Heart left ventricle (tissue), 13 donors: Measurements from ENCODE around the gene SCYL2.

Source experiments
- POLR2A ChIP-seq, 2 donors: fragments of 450-650 bp; IDR thresholded peaks; one replicate each; pipeline ENCODE4 v1.6.1; 2017; ENCODE audit warnings: antibody characterized with exemption in 2 of 2, mild to moderate bottlenecking in 2 of 2, moderate library complexity in 2 of 2
- TF ChIP-seq, protein P1 (sequence below), 12 donors: fragments of 200-600 bp; sonication (generic) in 4 of 12; IDR thresholded peaks; one replicate each; pipeline versions ENCODE4 v1.5.0 to v1.8.0; 2018 to 2022; ENCODE audit warnings: antibody characterized with exemption in 12 of 12, mild to moderate bottlenecking in 5 of 12
- donor health status: ischemic (EF 13 %, LVEDD 7.1; RV severe dilation, severe dysfunction).
- donor health status: DM: no; HTN: yes; CAD: no.
- donor health status: DM: no; HTN: no; CAD: no.
- donor health status: ischemic (EF 25% LVEDD 6.9; RV normal size, moderate dysfunction).
- donor health status: ischemic (EF 25% LVEDD 5.7; RV mildly dilated, moderate dysfunction).
- donor health status: ischemic (EF 35%, LVEDD 5.7; RV mildly dilated, moderate dysfunction).
- donor health status: nonischemic (EF 11% LVEDD 7.7; RV severe dilation, severe dysfunction).
- donor health status: DM: yes; HTN: yes; CAD: no.
- donor health status: PGD.
- donor health status: ischemic (EF 29% LVEDD 5.4; RV normal size, mild dysfunction).
- donor health status: nonischemic (EF 23%, LVEDD 6.1; RV moderate dilation, normal function).

DNA sequence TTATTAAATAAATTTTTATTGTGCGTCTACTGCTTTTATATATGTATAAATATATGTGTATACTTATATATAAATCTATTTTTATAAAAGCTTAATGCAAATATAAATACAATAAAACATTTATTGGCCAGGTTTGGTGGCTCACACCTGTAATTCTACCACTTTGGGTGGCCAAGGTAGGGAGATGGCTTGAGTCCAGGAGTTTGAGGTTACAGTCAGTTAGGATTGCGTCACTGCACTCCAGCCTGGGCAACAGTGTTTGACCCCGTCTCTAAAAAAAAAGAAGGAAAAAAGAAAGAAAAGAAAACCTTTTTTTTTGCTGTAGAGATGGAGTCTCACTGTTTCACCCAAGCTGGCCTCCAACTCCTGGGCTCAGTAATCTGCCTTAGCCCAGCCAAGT, 45.5 kb upstream of the SCYL2 start:
- TF ChIP-seq, protein P1, sequence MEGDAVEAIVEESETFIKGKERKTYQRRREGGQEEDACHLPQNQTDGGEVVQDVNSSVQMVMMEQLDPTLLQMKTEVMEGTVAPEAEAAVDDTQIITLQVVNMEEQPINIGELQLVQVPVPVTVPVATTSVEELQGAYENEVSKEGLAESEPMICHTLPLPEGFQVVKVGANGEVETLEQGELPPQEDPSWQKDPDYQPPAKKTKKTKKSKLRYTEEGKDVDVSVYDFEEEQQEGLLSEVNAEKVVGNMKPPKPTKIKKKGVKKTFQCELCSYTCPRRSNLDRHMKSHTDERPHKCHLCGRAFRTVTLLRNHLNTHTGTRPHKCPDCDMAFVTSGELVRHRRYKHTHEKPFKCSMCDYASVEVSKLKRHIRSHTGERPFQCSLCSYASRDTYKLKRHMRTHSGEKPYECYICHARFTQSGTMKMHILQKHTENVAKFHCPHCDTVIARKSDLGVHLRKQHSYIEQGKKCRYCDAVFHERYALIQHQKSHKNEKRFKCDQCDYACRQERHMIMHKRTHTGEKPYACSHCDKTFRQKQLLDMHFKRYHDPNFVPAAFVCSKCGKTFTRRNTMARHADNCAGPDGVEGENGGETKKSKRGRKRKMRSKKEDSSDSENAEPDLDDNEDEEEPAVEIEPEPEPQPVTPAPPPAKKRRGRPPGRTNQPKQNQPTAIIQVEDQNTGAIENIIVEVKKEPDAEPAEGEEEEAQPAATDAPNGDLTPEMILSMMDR (IDR thresholded peaks at IDR 0.05): no peak
- no peak for TF ChIP-seq POLR2A (IDR thresholded peaks at IDR 0.05)
